OCI-LY3 (cell line): Measurements from ENCODE around the gene SPRYD4.

ENCODE experiments used
- H2AFZ ChIP-seq: fragments of 200-600, 300-600 bp; shearing (Covaris generic); 2 replicates; pipeline ENCODE4 v1.6.0; 2014; ENCODE audit warnings: antibody characterized with exemption, low read depth, low read length
- H3K27ac ChIP-seq: fragments of 200-600, 300-600 bp; sonication (generic); 2 replicates; pipeline ENCODE4 v1.5.1; 2014; ENCODE audit warnings: mild to moderate bottlenecking, low read length, moderate library complexity, mixed read lengths
- H3K27me3 ChIP-seq: fragments of 200-600, 300-600 bp; sonication (generic); 2 replicates; pipeline ENCODE4 v1.6.1; 2014; ENCODE audit warnings: low read depth, low read length, mixed read lengths
- H3K36me3 ChIP-seq: fragments of 200-600, 300-600 bp; sonication (generic); replicated peaks from 2 replicates; pipeline ENCODE3; 2014; ENCODE audit warnings: low read depth, low read length, mixed read lengths
- H3K4me1 ChIP-seq: fragments of 300-600, 200-600 bp; sonication (generic); 2 replicates; pipeline ENCODE4 v1.6.1; 2014; ENCODE audit warnings: low read length, mixed read lengths
- H3K4me2 ChIP-seq: fragments of 200-600, 300-600 bp; sonication (generic); 2 replicates; pipeline ENCODE4 v1.6.1; 2014; ENCODE audit warnings: low read length, mixed read lengths
- H3K4me3 ChIP-seq: fragments of 300-600, 200-600 bp; sonication (generic); 2 replicates; pipeline ENCODE4 v1.5.1; 2014; ENCODE audit warnings: antibody characterized with exemption, mild to moderate bottlenecking, low read length, moderate library complexity
- H3K79me2 ChIP-seq: fragments of 300-600, 200-600 bp; shearing (Covaris generic); 2 replicates; pipeline ENCODE4 v1.6.1; 2014; ENCODE audit warnings: mild to moderate bottlenecking, low read length, mixed read lengths
- H3K9ac ChIP-seq: fragments of 300-600, 200-600 bp; shearing (Covaris generic); 2 replicates; pipeline ENCODE4 v1.6.0; 2014; ENCODE audit warnings: mild to moderate bottlenecking, low read length, moderate library complexity
- H3K9me3 ChIP-seq: fragments of 200-600, 300-600 bp; shearing (Covaris generic); 2 replicates; pipeline ENCODE4 v1.6.1; 2014; ENCODE audit warnings: low read length, mixed read lengths; ENCODE audit not compliant: insufficient read depth
- H4K20me1 ChIP-seq: fragments of 200-600, 300-600 bp; sonication (generic); 2 replicates; pipeline ENCODE4 v1.6.1; 2016; ENCODE audit warnings: low read length, mixed read lengths; ENCODE audit not compliant: insufficient read depth
- EZH2phosphoT487 ChIP-seq: fragments of 200-600 bp; shearing (Covaris generic); IDR thresholded peaks from 2 replicates; pipeline ENCODE4 v1.6.1; 2018; ENCODE audit warnings: antibody characterized with exemption, mixed run types, low read depth
- TF ChIP-seq, protein P1 (sequence below): fragments of 200-600, 300-600 bp; sonication (generic); IDR thresholded peaks from 2 replicates; pipeline ENCODE4 v1.5.1; 2014; ENCODE audit warnings: antibody characterized with exemption, low read length, low read depth

The SPRYD4 gene

DNA sequence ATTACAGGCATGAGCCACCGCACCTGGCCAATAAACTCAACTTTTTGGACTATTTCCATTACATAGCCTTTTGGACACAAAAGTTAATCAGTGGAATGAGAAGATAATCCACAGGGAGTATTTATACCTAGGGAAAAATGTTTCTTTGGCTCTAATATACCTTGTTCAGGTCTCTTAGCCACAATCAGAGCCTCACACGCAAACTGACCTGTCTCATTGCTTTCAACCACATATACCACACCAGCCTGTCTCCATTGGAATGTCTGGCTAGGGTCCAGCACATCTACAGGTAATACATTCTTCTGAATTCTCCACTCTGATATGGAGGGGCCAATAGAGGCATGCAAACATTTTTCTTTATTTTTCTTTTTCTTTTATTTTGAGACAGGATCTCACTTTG lies 49.5 kb downstream of the SPRYD4 start:
- Histone ChIP-seq H3K4me2 (no peak overlapping the region), H3K9me3 (no peaks in the 10 kb centered on the region), H3K79me2 (0 out of 2 replicates have a peak, but pooled peaks cover 8% of the 10 kb centered on the region), H3K4me3 (no peak overlapping the region), H3K9ac (no peak overlapping the region), H2AFZ (no peak overlapping the region), H3K4me1 (peaks cover 23% of the 10 kb centered on the region), H4K20me1 (no peaks in the 10 kb centered on the region), H3K36me3 (no peaks in the 10 kb centered on the region), H3K27me3 (no peaks in the 10 kb centered on the region), H3K27ac (no peak overlapping the region)
- TF ChIP-seq, protein P1, sequence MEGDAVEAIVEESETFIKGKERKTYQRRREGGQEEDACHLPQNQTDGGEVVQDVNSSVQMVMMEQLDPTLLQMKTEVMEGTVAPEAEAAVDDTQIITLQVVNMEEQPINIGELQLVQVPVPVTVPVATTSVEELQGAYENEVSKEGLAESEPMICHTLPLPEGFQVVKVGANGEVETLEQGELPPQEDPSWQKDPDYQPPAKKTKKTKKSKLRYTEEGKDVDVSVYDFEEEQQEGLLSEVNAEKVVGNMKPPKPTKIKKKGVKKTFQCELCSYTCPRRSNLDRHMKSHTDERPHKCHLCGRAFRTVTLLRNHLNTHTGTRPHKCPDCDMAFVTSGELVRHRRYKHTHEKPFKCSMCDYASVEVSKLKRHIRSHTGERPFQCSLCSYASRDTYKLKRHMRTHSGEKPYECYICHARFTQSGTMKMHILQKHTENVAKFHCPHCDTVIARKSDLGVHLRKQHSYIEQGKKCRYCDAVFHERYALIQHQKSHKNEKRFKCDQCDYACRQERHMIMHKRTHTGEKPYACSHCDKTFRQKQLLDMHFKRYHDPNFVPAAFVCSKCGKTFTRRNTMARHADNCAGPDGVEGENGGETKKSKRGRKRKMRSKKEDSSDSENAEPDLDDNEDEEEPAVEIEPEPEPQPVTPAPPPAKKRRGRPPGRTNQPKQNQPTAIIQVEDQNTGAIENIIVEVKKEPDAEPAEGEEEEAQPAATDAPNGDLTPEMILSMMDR, result no peak
- TF ChIP-seq EZH2phosphoT487, result no peak

- Histone ChIP-seq H2AFZ (no peak overlapping the region), H3K36me3 (no peaks in the 10 kb centered on the region), H4K20me1 (no peaks in the 10 kb centered on the region), H3K4me2 (peak overlapping the region; percentile 25), H3K27ac (no peak overlapping the region), H3K4me3 (no peak overlapping the region), H3K9me3 (no peaks in the 10 kb centered on the region), H3K9ac (no peak overlapping the region), H3K79me2 (0 out of 2 replicates have a peak, but pooled peaks cover 10% of the 10 kb centered on the region), H3K4me1 (peaks cover 25% of the 10 kb centered on the region), H3K27me3 (no peaks in the 10 kb centered on the region)
- TF ChIP-seq, protein P1, result no peak
- TF ChIP-seq EZH2phosphoT487, result no peak
Measured at GRCh38 chr12:56518570-56518969, 50.2 kb downstream of the SPRYD4 start.

GRCh38 chr12:56520048-56520447 lies 51.7 kb downstream of the SPRYD4 start:
- Histone ChIP-seq H3K79me2 (0 out of 2 replicates have a peak, but pooled peaks cover 10% of the 10 kb centered on the region), H3K9ac (no peak overlapping the region), H2AFZ (no peak overlapping the region), H3K36me3 (no peaks in the 10 kb centered on the region), H3K27ac (no peak overlapping the region), H4K20me1 (no peaks in the 10 kb centered on the region), H3K4me1 (peaks cover 25% of the 10 kb centered on the region), H3K27me3 (no peaks in the 10 kb centered on the region), H3K4me3 (no peak overlapping the region), H3K9me3 (no peaks in the 10 kb centered on the region), H3K4me2 (no peak overlapping the region)
- TF ChIP-seq, protein P1, result no peak
- no peak for TF ChIP-seq EZH2phosphoT487

GRCh38 chr12:56520506-56520905 lies 52.1 kb downstream of the SPRYD4 start:
- H3K27me3 ChIP-seq, result no peaks in the 10 kb centered on the region
- H3K79me2 ChIP-seq, result 0 out of 2 replicates have a peak, but pooled peaks cover 10% of the 10 kb centered on the region
- TF ChIP-seq, protein P1, result no peak
- no peak for TF ChIP-seq EZH2phosphoT487
- no peaks in the 10 kb centered on the region for H4K20me1 ChIP-seq
- H3K9me3 ChIP-seq, result no peaks in the 10 kb centered on the region
- peak overlapping the region; percentile 95 for H3K4me2 ChIP-seq
- H3K9ac ChIP-seq, result no peak overlapping the region
- no peaks in the 10 kb centered on the region for H3K36me3 ChIP-seq
- H3K27ac ChIP-seq, result no peak overlapping the region
- no peak overlapping the region for H2AFZ ChIP-seq
- no peak overlapping the region for H3K4me3 ChIP-seq
- peaks cover 25% of the 10 kb centered on the region for H3K4me1 ChIP-seq
